GM21786 (cell line): ENCODE measurements around the gene SIRT4.

ENCODE experiments used
- ATAC-seq: cut with Tn5 transposase; IDR thresholded peaks from one replicate; pipeline ENCODE4 v1.9.1; 2021; ENCODE audit not compliant: unreplicated experiment

SIRT4 gene

GRCh38 chr12:120301962-120302815, at the start of gene SIRT4:
Gene SIRT4, plus strand, starts transcription at chr12:120302321. Its CDS starts 1,241 bp downstream, at chr12:120303562.
- peak; percentile 98 for ATAC-seq

GRCh38 chr12:120253313-120253712, 48.8 kb upstream of the SIRT4 start:
- peak; percentile 44 for ATAC-seq

GRCh38 chr12:120254809-120255208, 47.3 kb upstream of the SIRT4 start:
- ATAC-seq: no peak

- no peak for ATAC-seq
These were observed 44.9 kb upstream of the SIRT4 start for GRCh38 chr12:120257041-120257821.

GRCh38 chr12:120258323-120258896, 43.7 kb upstream of the SIRT4 start:
- ATAC-seq: no peak

- no peak for ATAC-seq
These were observed 42.5 kb upstream of the SIRT4 start for GRCh38 chr12:120259418-120260202.

- no peak for ATAC-seq
These were observed 41.5 kb upstream of the SIRT4 start for GRCh38 chr12:120260607-120261006.

GRCh38 chr12:120261951-120262851, 39.9 kb upstream of the SIRT4 start:
- no peak for ATAC-seq

GRCh38 chr12:120262852-120263747, 39.0 kb upstream of the SIRT4 start:
- ATAC-seq: no peak

GRCh38 chr12:120263748-120264085, 38.4 kb upstream of the SIRT4 start:
- ATAC-seq: no peak

GRCh38 chr12:120264086-120264903, 37.8 kb upstream of the SIRT4 start:
- ATAC-seq: no peak

GRCh38 chr12:120264904-120265472, 37.1 kb upstream of the SIRT4 start:
- ATAC-seq: peak; percentile 12

- ATAC-seq: peak; percentile 69
These were observed 36.5 kb upstream of the SIRT4 start, which contains the start of gene PXN for GRCh38 chr12:120265473-120266179. Gene PXN, minus strand, starts transcription at chr12:120265730. Its CDS starts 101 bp downstream, at chr12:120265629.

- ATAC-seq: no peak
These were observed 35.8 kb upstream of the SIRT4 start for GRCh38 chr12:120266180-120266870.

GRCh38 chr12:120267736-120268135, 34.4 kb upstream of the SIRT4 start:
- no peak for ATAC-seq

GRCh38 chr12:120276734-120277133, 25.4 kb upstream of the SIRT4 start:
- no peak for ATAC-seq
